Islet precursor cell (in vitro differentiated cells): ENCODE measurements around the gene SH3PXD2B.
"Not testable (repeated sequence)": the region's sequence is repeated elsewhere in the genome, so short reads cannot be mapped to it uniquely, and the experiment has no call there.

ENCODE experiments used
- DNase-seq: peaks from one replicate; pipeline ENCODE4 v3.0.0-alpha.2; 2018

Gene SH3PXD2B

GRCh38 chr5:172362755-172363154, 91.6 kb downstream of the SH3PXD2B start:
- no peak for DNase-seq

GRCh38 chr5:172361566-172362238, 92.6 kb downstream of the SH3PXD2B start:
- DNase-seq, result peak; percentile 89

GRCh38 chr5:172358345-172358744, 96.0 kb downstream of the SH3PXD2B start:
- DNase-seq, result no peak

GRCh38 chr5:172356527-172356926, 97.8 kb downstream of the SH3PXD2B start:
- no peak for DNase-seq

- DNase-seq, result no peak
These were observed 98.3 kb downstream of the SH3PXD2B start for GRCh38 chr5:172356047-172356446.

GRCh38 chr5:172353846-172354245, 100.5 kb downstream of the SH3PXD2B start:
- DNase-seq, result no peak

- DNase-seq, result no peak
These were observed 101.0 kb downstream of the SH3PXD2B start for GRCh38 chr5:172353271-172353812.

- DNase-seq, result not testable (repeated sequence)
These were observed 101.8 kb downstream of the SH3PXD2B start for GRCh38 chr5:172352526-172352925.

GRCh38 chr5:172351240-172351778, 103.0 kb downstream of the SH3PXD2B start:
- no peak for DNase-seq

- no peak for DNase-seq
These were observed 103.8 kb downstream of the SH3PXD2B start for GRCh38 chr5:172350212-172351181.

- not testable (repeated sequence) for DNase-seq
These were observed 105.6 kb downstream of the SH3PXD2B start for GRCh38 chr5:172348733-172349132.

GRCh38 chr5:172348084-172348483, 106.2 kb downstream of the SH3PXD2B start:
- no peak for DNase-seq

- DNase-seq, result no peak
These were observed 106.8 kb downstream of the SH3PXD2B start for GRCh38 chr5:172347496-172348052.

- DNase-seq, result no peak
These were observed 108.4 kb downstream of the SH3PXD2B start for GRCh38 chr5:172345881-172346280.

GRCh38 chr5:172344855-172345409, 109.4 kb downstream of the SH3PXD2B start:
- DNase-seq, result no peak

- no peak for DNase-seq
These were observed 110.6 kb downstream of the SH3PXD2B start for GRCh38 chr5:172343741-172344140.

- no peak for DNase-seq
These were observed 111.4 kb downstream of the SH3PXD2B start for GRCh38 chr5:172342918-172343317.

GRCh38 chr5:172339264-172340180, 114.8 kb downstream of the SH3PXD2B start:
- DNase-seq, result no peak

GRCh38 chr5:172336676-172337285, 117.5 kb downstream of the SH3PXD2B start:
- no peak for DNase-seq

GRCh38 chr5:172336264-172336663, 118.1 kb downstream of the SH3PXD2B start:
- DNase-seq, result no peak

GRCh38 chr5:172335721-172336120, 118.6 kb downstream of the SH3PXD2B start:
- no peak for DNase-seq
